Stomach (tissue), 9 donors: ENCODE measurements around the gene AIFM2. TPM values are rescaled to one million over a fixed set of nuclear protein-coding genes. Genes with fewer than 3 reads are reported as not detected.

ENCODE experiments used
- DNase-seq, 2 donors: peaks; one replicate each; pipeline versions ENCODE4 v3.0.0 to v3.0.0-alpha.2; 2013 to 2019
- H3K27ac ChIP-seq, 5 donors: fragments of 200-600 bp in 4 of 5; sonication (generic) in 4 of 5; one replicate each; pipeline ENCODE4 v1.5.1; 2013 to 2019; ENCODE audit warnings: mild to moderate bottlenecking in 1 of 5, moderate library complexity in 1 of 5
- H3K27me3 ChIP-seq, 3 donors: fragments of 200-600 bp; sonication (generic); one replicate each; pipeline ENCODE4 v1.5.1; 2017 to 2019; ENCODE audit warnings: mixed run types in 1 of 3
- H3K36me3 ChIP-seq, 4 donors: fragments of 200-600 bp; sonication (generic); 1 replicate in 3 of 4; 2 replicates in 1 of 4; pipeline ENCODE4 v1.5.1; 2016 to 2019
- H3K4me1 ChIP-seq, 4 donors: fragments of 200-600 bp; sonication (generic); one replicate each; pipeline ENCODE4 v1.5.1; 2016 to 2019
- H3K4me3 ChIP-seq, 4 donors: fragments of 200-600 bp; sonication (generic) in 3 of 4; one replicate each; pipeline ENCODE4 v1.5.1; 2016 to 2019; ENCODE audit warnings: mild to moderate bottlenecking in 1 of 4
- H3K9me3 ChIP-seq, 4 donors: fragments of 200-600 bp; sonication (generic); one replicate each; pipeline ENCODE4 v1.5.1; 2016 to 2019
- EP300 ChIP-seq: sonication (generic); formaldehyde crosslinking; IDR thresholded peaks from one replicate; pipeline ENCODE4 v1.6.1; 2017; ENCODE audit warnings: antibody characterized with exemption
- POLR2A ChIP-seq, 4 donors: fragments of 450-650 bp; IDR thresholded peaks; one replicate each; pipeline ENCODE4 v1.6.1; 2016; ENCODE audit warnings: antibody characterized with exemption in 4 of 4, control low read depth in 2 of 4, mild to moderate bottlenecking in 1 of 4, moderate library complexity in 1 of 4
- POLR2AphosphoS5 ChIP-seq, 3 donors: sonication (generic); formaldehyde crosslinking; IDR thresholded peaks; one replicate each; pipeline ENCODE4 v1.6.1; 2016; ENCODE audit warnings: antibody characterized with exemption in 3 of 3
- WGBS, 5 donors: extraction: QIAGEN DNeasy Blood & Tissue Kit in 3 of 5; methylation state at CpG; one replicate each; pipeline versions ENCODE4 v1.1.5 to v1.1.7; 2013 to 2018; 5-methylcytosine and 5-hydroxymethylcytosine counted together
- intact Hi-C: fragments of 100-400 bp; cut with DNase I; formaldehyde crosslinking; loops from one replicate; pipeline ENCODE4 v1.15.1; 2023; ENCODE audit warnings: low total_unique reads
- polyA plus RNA-seq, 3 donors: library from polyadenylated mRNA; stranded (reverse); fragments of 200-250 nt; gene quantifications; one replicate each; pipeline ENCODE4 v1.2.3, GENCODE V29; 2013
- total RNA-seq, 5 donors: library from RNA; depleted of rRNA; stranded (reverse); fragments of >200 nt; gene quantifications; one replicate each; pipeline versions ENCODE4 v1.1.0 to v1.2.3, GENCODE V29; 2014 to 2016
- TF ChIP-seq, protein P1 (sequence below), 7 experiments: fragments of 450-650 bp in 4 of 7; fragments of 200-600 bp in 3 of 7; sonication (generic) in 3 of 7; IDR thresholded peaks; one replicate each; pipeline ENCODE4 v1.5.1; 2016 to 2019; ENCODE audit warnings: antibody characterized with exemption in 7 of 7, control low read depth in 2 of 7, mild to moderate bottlenecking in 1 of 7
- donor health status: healthy with polysubstance abuse.
- donor health status: Bipolar disorder and iron deficiency.
- donor health status: healthy.

Gene AIFM2
- total and polyA plus RNA-seq, 8 donors, result 4.5 to 14.5 (median 6.1) TPM

DNA sequence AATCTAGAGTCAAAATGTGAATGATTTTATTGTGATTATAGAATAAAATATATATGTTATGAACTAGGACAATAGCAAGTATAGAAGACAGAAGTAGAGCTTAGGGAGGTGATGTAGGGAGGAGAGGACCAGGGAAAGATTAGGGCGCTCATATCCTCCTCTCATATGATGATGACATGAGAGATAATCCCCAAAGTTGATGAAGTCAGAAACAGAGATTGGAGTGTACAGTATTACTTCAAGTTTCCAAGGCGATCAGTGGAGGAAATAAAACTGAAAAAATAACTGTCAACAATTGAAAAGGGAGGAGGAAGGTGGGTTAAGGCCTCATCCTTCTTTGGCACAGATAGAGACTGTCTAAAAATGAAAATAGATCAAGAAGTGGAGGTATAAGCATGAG, 65.0 kb downstream of the AIFM2 start:
- Histone ChIP-seq H3K27ac (no peak overlapping the region), H3K4me1 (no peaks in the 10 kb centered on the region), H3K27me3 (no peaks in the 10 kb centered on the region), H3K4me3 (no peak overlapping the region), H3K9me3 (no peaks in the 10 kb centered on the region), H3K36me3 (no peaks in the 10 kb centered on the region)
- intact Hi-C loops, result no loop called here
- TF ChIP-seq POLR2A (IDR thresholded peaks at IDR 0.05) (no peak), POLR2AphosphoS5 (IDR thresholded peaks at IDR 0.05) (no peak), EP300 (no peak)
- TF ChIP-seq, protein P1, sequence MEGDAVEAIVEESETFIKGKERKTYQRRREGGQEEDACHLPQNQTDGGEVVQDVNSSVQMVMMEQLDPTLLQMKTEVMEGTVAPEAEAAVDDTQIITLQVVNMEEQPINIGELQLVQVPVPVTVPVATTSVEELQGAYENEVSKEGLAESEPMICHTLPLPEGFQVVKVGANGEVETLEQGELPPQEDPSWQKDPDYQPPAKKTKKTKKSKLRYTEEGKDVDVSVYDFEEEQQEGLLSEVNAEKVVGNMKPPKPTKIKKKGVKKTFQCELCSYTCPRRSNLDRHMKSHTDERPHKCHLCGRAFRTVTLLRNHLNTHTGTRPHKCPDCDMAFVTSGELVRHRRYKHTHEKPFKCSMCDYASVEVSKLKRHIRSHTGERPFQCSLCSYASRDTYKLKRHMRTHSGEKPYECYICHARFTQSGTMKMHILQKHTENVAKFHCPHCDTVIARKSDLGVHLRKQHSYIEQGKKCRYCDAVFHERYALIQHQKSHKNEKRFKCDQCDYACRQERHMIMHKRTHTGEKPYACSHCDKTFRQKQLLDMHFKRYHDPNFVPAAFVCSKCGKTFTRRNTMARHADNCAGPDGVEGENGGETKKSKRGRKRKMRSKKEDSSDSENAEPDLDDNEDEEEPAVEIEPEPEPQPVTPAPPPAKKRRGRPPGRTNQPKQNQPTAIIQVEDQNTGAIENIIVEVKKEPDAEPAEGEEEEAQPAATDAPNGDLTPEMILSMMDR (IDR thresholded peaks at IDR 0.05), result no peak
- 88 to 99% (median 94%) methylated on average over 2 of the region's 2 CpGs for WGBS, 5 donors
- DNase-seq, result no peak

DNA sequence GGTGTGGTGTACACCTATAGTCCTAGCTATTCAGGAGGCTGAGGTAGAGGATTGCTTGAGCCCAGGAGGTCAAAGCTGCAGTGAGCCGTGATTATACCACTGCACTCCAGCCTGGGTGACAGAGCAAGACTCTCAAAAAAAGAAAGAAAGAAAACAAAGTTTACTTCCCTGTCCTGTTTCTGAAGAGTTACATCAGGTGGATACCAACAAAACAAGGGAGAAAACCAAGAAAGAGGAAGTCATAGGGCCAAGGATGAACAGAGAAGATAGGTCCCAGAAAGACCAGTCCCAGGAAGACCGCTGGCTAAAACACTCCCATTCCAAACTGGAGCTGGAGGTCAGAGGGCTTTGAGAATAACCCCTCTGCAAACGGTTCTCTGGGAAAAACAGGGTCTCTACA, 66.4 kb downstream of the AIFM2 start:
- DNase-seq, result no peak
- no peaks in the 10 kb centered on the region for H3K36me3 ChIP-seq
- no peaks in the 10 kb centered on the region for H3K27me3 ChIP-seq
- no peak overlapping the region for H3K27ac ChIP-seq
- H3K4me1 ChIP-seq, result no peaks in the 10 kb centered on the region
- intact Hi-C loops, result no loop called here
- no peak overlapping the region for H3K4me3 ChIP-seq
- TF ChIP-seq, protein P1 (IDR thresholded peaks at IDR 0.05), result no peak
- TF ChIP-seq POLR2A (IDR thresholded peaks at IDR 0.05) (no peak), EP300 (no peak), POLR2AphosphoS5 (IDR thresholded peaks at IDR 0.05) (no peak)
- 84 to 90% (median 88%) methylated on average over 3 of the region's 3 CpGs for WGBS, 5 donors
- H3K9me3 ChIP-seq, result no peaks in the 10 kb centered on the region

DNA sequence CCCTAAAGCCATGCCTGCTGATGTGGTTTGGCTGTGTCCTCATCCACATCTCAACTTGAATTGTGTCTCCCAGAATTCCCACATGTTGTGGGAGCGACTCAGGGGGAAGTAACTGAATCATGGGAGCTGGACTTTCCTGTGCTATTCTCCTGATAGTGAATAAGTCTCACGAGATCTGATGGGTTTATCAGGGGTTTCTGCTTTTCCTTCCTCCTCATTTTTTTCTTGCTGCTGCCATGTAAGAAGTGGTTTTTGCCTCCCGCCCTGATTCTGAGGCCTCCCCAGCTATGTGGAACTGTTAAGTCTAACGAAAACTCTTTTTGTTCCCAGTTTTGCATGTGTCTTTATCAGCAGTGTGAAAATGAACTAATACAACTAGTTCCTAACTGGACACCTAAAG, 68.1 kb downstream of the AIFM2 start:
- no peaks in the 10 kb centered on the region for H3K27me3 ChIP-seq
- no peak overlapping the region for H3K4me3 ChIP-seq
- no peak for DNase-seq
- intact Hi-C loops, result no loop called here
- WGBS, 5 donors, result 71 to 84% (median 81%) methylated on average over 4 of the region's 4 CpGs
- H3K4me1 ChIP-seq, result no peaks in the 10 kb centered on the region
- H3K36me3 ChIP-seq, result no peaks in the 10 kb centered on the region
- no peak overlapping the region for H3K27ac ChIP-seq
- no peak for TF ChIP-seq POLR2A (IDR thresholded peaks at IDR 0.05)
- no peak for TF ChIP-seq POLR2AphosphoS5 (IDR thresholded peaks at IDR 0.05)
- TF ChIP-seq EP300, result no peak
- TF ChIP-seq, protein P1 (IDR thresholded peaks at IDR 0.05), result no peak
- H3K9me3 ChIP-seq, result no peaks in the 10 kb centered on the region

DNA sequence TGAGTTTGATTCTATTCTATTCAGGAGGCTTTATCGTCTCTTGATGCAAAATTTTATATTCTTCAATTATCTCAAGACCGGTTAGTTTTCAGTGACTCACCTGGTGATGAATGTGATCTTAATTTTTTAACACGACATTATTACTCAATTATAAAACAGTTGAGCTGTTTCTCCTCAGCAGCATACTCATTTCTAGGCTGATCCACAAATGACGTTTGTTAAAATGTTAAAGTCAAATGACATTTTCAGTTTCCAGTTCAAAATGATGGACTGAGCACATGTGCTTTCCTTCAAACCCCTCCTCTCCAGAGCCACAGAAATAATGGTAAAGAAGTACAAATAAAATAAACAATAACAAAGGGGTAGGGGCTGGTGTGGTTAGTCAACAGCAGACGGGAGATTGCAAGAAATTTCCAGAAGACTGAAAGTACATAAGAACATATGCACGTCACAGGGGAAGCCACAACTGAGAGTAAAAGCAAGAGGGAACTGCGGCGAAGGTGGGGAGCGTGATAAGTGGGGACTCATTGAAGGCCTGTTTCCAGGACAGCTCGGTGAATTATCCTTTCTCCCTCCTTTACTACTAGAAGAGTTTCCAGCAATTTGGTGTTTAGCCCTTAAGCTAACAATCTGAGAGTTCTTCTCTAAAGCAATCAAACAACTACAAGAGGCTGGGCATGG, 69.1 kb downstream of the AIFM2 start:
- 67 to 91% (median 83%) methylated on average over 10 of the region's 10 CpGs for WGBS, 5 donors

More for the DNA sequence above, 69.1 kb downstream of the AIFM2 start:
- H3K4me3 ChIP-seq, result no peak overlapping the region
- no peaks in the 10 kb centered on the region for H3K4me1 ChIP-seq
- DNase-seq, result no peak
- H3K27ac ChIP-seq, result no peak overlapping the region
- no peaks in the 10 kb centered on the region for H3K9me3 ChIP-seq
- intact Hi-C loops, result no loop called here
- TF ChIP-seq, protein P1 (IDR thresholded peaks at IDR 0.05), result no peak
- TF ChIP-seq POLR2AphosphoS5 (IDR thresholded peaks at IDR 0.05) (no peak), POLR2A (IDR thresholded peaks at IDR 0.05) (no peak), EP300 (no peak)
- no peaks in the 10 kb centered on the region for H3K27me3 ChIP-seq
- H3K36me3 ChIP-seq, result no peaks in the 10 kb centered on the region

Other genes starting within 250 kb of the AIFM2 start
- gene MACROH2A2, start 80.0 kb downstream of the AIFM2 start, total RNA-seq, result 10 to 100 TPM in 2 of 5 donors, 1 to 10 TPM in 3; 6.7 to 19.3 (median 9.8) TPM
- gene MACROH2A2, start 80.0 kb downstream of the AIFM2 start, polyA plus RNA-seq, result 10 to 100 TPM in 1 of 3 donors, 1 to 10 TPM in 2; 7.7 to 12.7 (median 9.8) TPM
- 10 to 100 TPM in 1 of 5 donors, 1 to 10 TPM in 4; 1.2 to 79.4 (median 3.9) TPM for gene TYSND1, start 13.9 kb upstream of the AIFM2 start, total RNA-seq
- gene TYSND1, start 13.9 kb upstream of the AIFM2 start, polyA plus RNA-seq, result 10 to 100 TPM in 1 of 3 donors, 1 to 10 TPM in 2; 4.8 to 16.3 (median 5.5) TPM
- gene SAR1A, start 37.7 kb upstream of the AIFM2 start, total RNA-seq, result 100 to 1,000 TPM in 1 of 5 donors, 10 to 100 TPM in 3, 1 to 10 TPM in 1; 8.7 to 178 (median 48.0) TPM
- 10 to 100 TPM; 23.2 to 31.0 (median 30.0) TPM for gene SAR1A, start 37.7 kb upstream of the AIFM2 start, polyA plus RNA-seq
- 100 to 1,000 TPM in 2 of 5 donors, 10 to 100 TPM in 3; 18.1 to 140 (median 93.9) TPM for gene PPA1, start 100.6 kb upstream of the AIFM2 start, total RNA-seq
- gene PPA1, start 100.6 kb upstream of the AIFM2 start, polyA plus RNA-seq, result 100 to 1,000 TPM; 152 to 217 (median 162) TPM
- under 1 TPM in 2 of 5 donors, not detected in 3; under 0.01 to 0.45 TPM for gene NPFFR1, start 151.2 kb upstream of the AIFM2 start, total RNA-seq
- gene NPFFR1, start 151.2 kb upstream of the AIFM2 start, polyA plus RNA-seq, result under 1 TPM in 1 of 3 donors, not detected in 2; 0.05 TPM
- 10 to 100 TPM in 1 of 5 donors, 1 to 10 TPM in 3, under 1 TPM in 1; 0.29 to 47.8 (median 2.3) TPM for gene LRRC20, start 249.8 kb upstream of the AIFM2 start, total RNA-seq
- 1 to 10 TPM; 3.3 to 6.1 (median 4.0) TPM for gene LRRC20, start 249.8 kb upstream of the AIFM2 start, polyA plus RNA-seq